Measurements from ENCODE around the gene ZMYND8. TPM values are rescaled to one million over a fixed set of nuclear protein-coding genes. Genes with fewer than 3 reads are reported as not detected.

Gene ZMYND8
- total and polyA plus RNA-seq, 2 of the 8 experiments (the other 6 are each of a cell fraction or from before 2014, with no cell fraction given) = 50.5 to 163 TPM

GRCh38 chr20:47316776-47317126, 39.7 kb downstream of the ZMYND8 start:
- POLR2A ChIA-PET (ENCODE audit: partially characterized antibody) = interaction anchor here (1.1 to 31.3 kb wide), 7 partner anchors 11 to 67 kb away, joined by 4 to 1191 read pairs (median 71); partner anchors contain the start of gene ZMYND8
- WGBS, 2 experiments (ENCODE audit: extremely low coverage in 1 of 2, insufficient coverage in 1 of 2, insufficient read length in 1 of 2, insufficient replicate concordance in 2 of 2, low coverage in 1 of 2, low lambda C conversion rate in 2 of 2, missing lambda C conversion rate in 1 of 2) = 73% methylated on average over 2 of the region's 3 CpGs; no CpG with 5 or more reads in 1 of the 2 experiments
- DNase-seq (ENCODE audit: low read depth in 1 of 2, low spot score in 2 of 2) (no peak), FAIRE-seq (no peak)
- peaks cover 20 to 74% of the 10 kb centered on the region in 2 experiments for H3K79me2 ChIP-seq (ENCODE audit: control insufficient read depth in 1 of 2, insufficient read depth in 2 of 2, low read length in 2 of 2)
- H4K5ac ChIP-seq (ENCODE audit: insufficient read length, low read depth, low read length) = peak overlapping the region; percentile 90
- peak overlapping the region; percentile 100 for H3K4ac ChIP-seq (replicated peaks; ENCODE audit: insufficient read length, low read depth, low read length)
- peak overlapping the region; percentile 100 for H4K91ac ChIP-seq (replicated peaks; ENCODE audit: insufficient read length, low read length)
- H3K23ac ChIP-seq (ENCODE audit: insufficient read length) = no peak overlapping the region
- H3K79me1 ChIP-seq (ENCODE audit: low read depth, low read length) = peaks cover 5% of the 10 kb centered on the region; the same call in 1 of the 2 replicates
- peaks cover 47 to 66% (median 54%) of the 10 kb centered on the region in 4 experiments for H3K4me1 ChIP-seq (replicated peaks in 1 of 4; ENCODE audit: control insufficient read depth in 3 of 4, insufficient read depth in 4 of 4, low read length in 3 of 4)
- H3K4me2 ChIP-seq (ENCODE audit: insufficient read depth in 1 of 2, low read depth in 2 of 2, low read length in 2 of 2) = peak overlapping the region; percentile 72 to 99; a peak in 2 of 4 replicates
- H3K4me3 ChIP-seq (ENCODE audit: extremely low read depth in 1 of 4, insufficient read depth in 2 of 4, low read depth in 3 of 4, low read length in 4 of 4) = peak overlapping the region in 1 of 4 experiments; percentile 58; a peak in 1 of 8 replicates
- H3K14ac ChIP-seq (ENCODE audit: insufficient read length) = no peak overlapping the region
- H3K23me2 ChIP-seq (ENCODE audit: low read depth, low read length) = peaks cover 12% of the 10 kb centered on the region
- no peak overlapping the region for H2BK15ac ChIP-seq (ENCODE audit: low read length)
- H2BK12ac ChIP-seq (ENCODE audit: low read depth, low read length) = peak overlapping the region; percentile 100
- H3K27me3 ChIP-seq (replicated peaks in 1 of 4; ENCODE audit: control insufficient read depth in 3 of 4, extremely low read depth in 1 of 4, insufficient read depth in 3 of 4, low read length in 3 of 4) = no peaks in the 10 kb centered on the region
- CTCF ChIA-PET (ENCODE audit: partially characterized antibody) = interaction anchor here (0.8 to 2.6 kb wide), 12 partner anchors 12 to 67 kb away, joined by 3 to 11 read pairs (median 4); partner anchors contain the start of gene ZMYND8
- H3K27ac ChIP-seq (ENCODE audit: low read depth, low read length) = peak overlapping the region; percentile 97
- H3K18ac ChIP-seq (ENCODE audit: extremely low read depth, low read length) = peak overlapping the region; percentile 100
- TF ChIP-seq CBX8 (IDR thresholded peaks at IDR 0.05; ENCODE audit: borderline replicate concordance, low read depth, low read length) (no peak), SUZ12 (IDR thresholded peaks at IDR 0.05; ENCODE audit: low read length) (no peak), EZH2 (IDR thresholded peaks at IDR 0.05; ENCODE audit: low read depth, low read length, severe bottlenecking) (no peak), YY1 (IDR thresholded peaks at IDR 0.05; ENCODE audit: low read depth, low read length) (no peak), CHD2 (IDR thresholded peaks at IDR 0.05; ENCODE audit: low read length) (no peak), MAFK (IDR thresholded peaks at IDR 0.05; ENCODE audit: low read depth, low read length) (no peak), GABPA (IDR thresholded peaks at IDR 0.05; ENCODE audit: borderline replicate concordance, insufficient read depth, low read length) (no peak)
- H2BK5ac ChIP-seq (ENCODE audit: low read depth, low read length) = peak overlapping the region; percentile 100
- peak overlapping the region; percentile 93; the same call in 1 of the 2 replicates for H2BK20ac ChIP-seq (ENCODE audit: low read length)
- peak overlapping the region; percentile 100 for H2AK5ac ChIP-seq (ENCODE audit: low read depth, low read length)
- H4K8ac ChIP-seq (ENCODE audit: extremely low read depth, insufficient read depth, low read length) = 0 out of 2 replicates have a peak overlapping the region, but pooled peaks have one; percentile 54
- peak overlapping the region; percentile 97 for H2BK120ac ChIP-seq (replicated peaks; ENCODE audit: low read depth, low read length)
- H3K36me3 ChIP-seq (ENCODE audit: control insufficient read depth in 2 of 4, insufficient read depth in 4 of 4, low read length in 3 of 4) = peaks cover 0 to 2% (median 0%) of the 10 kb centered on the region in 4 experiments; a peak in 2 of 8 replicates
- H4K20me1 ChIP-seq (replicated peaks in 1 of 2; ENCODE audit: control insufficient read depth in 1 of 2, insufficient read depth in 2 of 2, low read length in 2 of 2) = peaks cover 0 to 3% of the 10 kb centered on the region in 2 experiments
- H3K56ac ChIP-seq (replicated peaks; ENCODE audit: insufficient read length, low read depth, low read length) = peak overlapping the region; percentile 56
- no peak overlapping the region for H2AFZ ChIP-seq (ENCODE audit: low read length)
- peak overlapping the region in 2 of 4 experiments; percentile 34 to 91; a peak in 5 of 7 replicates for H3K9ac ChIP-seq (replicated peaks in 1 of 4; ENCODE audit: extremely low read depth in 1 of 4, low read depth in 3 of 4, low read length in 3 of 4)
- no peaks in the 10 kb centered on the region for H3K9me3 ChIP-seq (ENCODE audit: insufficient read depth in 2 of 2, low read depth in 1 of 2, low read length in 1 of 2)

Data from H1 (cell line).